Transverse colon (tissue), 3 donors: ENCODE results near the gene TPST2.

Experiments used
- CTCF ChIP-seq, 5 experiments: fragments of 200-600 bp in 3 of 5; fragments of 450-650 bp in 2 of 5; sonication (generic) in 3 of 5; IDR thresholded peaks; 1 replicate in 2 of 5; 2 replicates in 3 of 5; pipeline ENCODE4 v1.5.1; 2016 to 2017; ENCODE audit warnings: antibody characterized with exemption in 5 of 5, inconsistent platforms in 3 of 5, mild to moderate bottlenecking in 2 of 5, moderate library complexity in 1 of 5
- POLR2A ChIP-seq: fragments of 450-650 bp; IDR thresholded peaks from one replicate; pipeline ENCODE4 v1.6.1; 2016; ENCODE audit warnings: antibody characterized with exemption, mild to moderate bottlenecking, moderate library complexity

GRCh38 chr22:26565181-26565580, 24.8 kb downstream of the TPST2 start:
- no peak for TF ChIP-seq CTCF (IDR thresholded peaks at IDR 0.05)
- no peak for TF ChIP-seq POLR2A
